T-helper 17 cell (primary cell): ENCODE results near the gene OR2W3. TPM values are rescaled to one million over a fixed set of nuclear protein-coding genes. Genes with fewer than 3 reads are reported as not detected.

ENCODE experiments used
- ATAC-seq: fragments of 150-1000 bp; cut with Tn5 transposase; 2 replicates; pipeline ENCODE4 v1.10.0; 2021; ENCODE audit warnings: mild to moderate bottlenecking, moderate library complexity
- DNase-seq, 3 donors: peaks; one replicate each; pipeline versions ENCODE4 v3.0.0 to v3.0.0-alpha.2; 2020 to 2021
- H3K9me3 ChIP-seq: one replicate; pipeline ENCODE4 v1.7.0; 2013; ENCODE audit warnings: low read length, mild to moderate bottlenecking; ENCODE audit not compliant: control insufficient read depth, poor library complexity, severe bottlenecking
- H3K27ac Mint-ChIP-seq: one replicate; pipeline ENCODE4 v1.8.0; 2022; ENCODE audit warnings: mild to moderate bottlenecking, moderate library complexity, mixed read lengths
- H3K27me3 Mint-ChIP-seq: one replicate; pipeline ENCODE4 v1.8.0; 2022; ENCODE audit warnings: mixed read lengths
- H3K36me3 Mint-ChIP-seq: one replicate; pipeline ENCODE4 v1.8.0; 2022; ENCODE audit warnings: low read depth, mixed read lengths
- H3K4me1 Mint-ChIP-seq: one replicate; pipeline ENCODE4 v1.8.0; 2022; ENCODE audit warnings: mild to moderate bottlenecking, mixed read lengths
- H3K4me3 Mint-ChIP-seq: one replicate; pipeline ENCODE4 v1.8.0; 2022; ENCODE audit warnings: mild to moderate bottlenecking, moderate library complexity, mixed read lengths
- total RNA-seq, 4 donors: library from RNA in 2 of 4; stranded (reverse) in 2 of 4; gene quantifications; one replicate each; pipeline ENCODE4 v1.2.3 and lab custom pipeline; 2022 to 2026

The OR2W3 gene
- total RNA-seq (1 to 10 TPM in 1 of 2 donors, under 1 TPM in 1; 0.72 to 6.6 TPM), total RNA-seq (lab: John Stamatoyannopoulos, UW) (0 reads per million in 2 donors)

DNA sequence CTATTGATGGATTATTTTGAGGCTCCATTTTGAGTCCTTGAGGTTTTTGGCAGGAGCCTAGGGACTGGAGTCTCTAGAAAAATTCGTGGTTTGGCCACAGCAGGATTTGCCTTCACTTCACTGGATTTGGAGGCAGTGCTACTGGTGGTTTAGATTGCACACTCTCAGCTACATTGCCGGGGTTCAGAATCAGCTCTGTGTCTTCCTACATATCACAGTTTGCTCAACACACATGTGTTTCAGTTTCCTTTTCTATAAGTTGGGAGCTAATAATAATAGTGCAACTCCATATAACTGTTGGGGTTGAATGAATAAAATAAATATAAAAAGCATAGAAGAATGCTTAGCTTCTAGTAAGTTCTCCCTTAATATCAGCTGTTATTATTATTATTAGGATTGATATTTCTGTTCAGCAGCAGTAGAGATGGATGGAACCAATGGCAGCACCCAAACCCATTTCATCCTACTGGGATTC lies at the start of gene OR2W3:
Gene OR2W3, plus strand, starts transcription at position 425 of the 475 bp plus-strand sequence. Its CDS starts 0 bp downstream, at position 425.
- H3K4me3 Mint-ChIP-seq: no peak within 1 kb of the TSS
- no peak for ATAC-seq

GRCh38 chr1:247845693-247846017 lies 49.7 kb upstream of the OR2W3 start:
- ATAC-seq: no peak
- no peak for DNase-seq
- no peaks in the 10 kb centered on the region for H3K9me3 ChIP-seq
- Mint-ChIP-seq H3K36me3 (no peaks in the 10 kb centered on the region), H3K27ac (no peak overlapping the region), H3K27me3 (peaks cover under 1% of the 10 kb centered on the region), H3K4me1 (no peaks in the 10 kb centered on the region), H3K4me3 (no peak overlapping the region)

More for the DNA sequence above, at the start of gene OR2W3:
- Mint-ChIP-seq H3K36me3 (no peaks in the 10 kb centered on the region), H3K27me3 (peaks cover 16% of the 10 kb centered on the region), H3K4me1 (no peaks in the 10 kb centered on the region), H3K27ac (no peak within 1 kb of the TSS)
- no peak for DNase-seq
- no peaks in the 10 kb centered on the region for H3K9me3 ChIP-seq

GRCh38 chr1:247848346-247848745 lies 47.0 kb upstream of the OR2W3 start:
- Mint-ChIP-seq H3K4me3 (no peak overlapping the region), H3K27ac (no peak overlapping the region), H3K36me3 (no peaks in the 10 kb centered on the region), H3K27me3 (peaks cover 17% of the 10 kb centered on the region), H3K4me1 (no peaks in the 10 kb centered on the region)
- H3K9me3 ChIP-seq: no peaks in the 10 kb centered on the region
- no peak for DNase-seq
- ATAC-seq: no peak

DNA sequence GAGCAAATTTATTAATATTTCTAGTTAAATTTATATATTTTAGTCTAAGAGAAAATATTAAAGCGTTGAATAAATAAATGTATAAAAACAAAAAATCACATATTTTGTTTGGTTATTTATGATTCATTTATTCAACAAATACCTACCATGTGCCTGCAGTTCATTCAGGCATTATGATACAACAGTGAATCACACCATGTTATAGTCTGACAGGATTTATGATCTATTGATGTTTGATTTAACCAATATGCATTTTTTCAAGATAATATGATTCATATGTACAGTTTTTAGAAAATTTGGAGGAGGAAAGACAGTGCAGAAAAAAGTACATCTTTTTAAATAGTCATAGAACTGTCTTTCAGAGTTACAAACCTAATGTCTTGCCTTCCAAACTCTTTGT lies 45.8 kb upstream of the OR2W3 start:
- DNase-seq (no peak), ATAC-seq (no peak)
- H3K9me3 ChIP-seq: no peaks in the 10 kb centered on the region
- no peak overlapping the region for H3K27ac Mint-ChIP-seq
- peaks cover 29% of the 10 kb centered on the region for H3K27me3 Mint-ChIP-seq
- no peaks in the 10 kb centered on the region for H3K4me1 Mint-ChIP-seq
- no peak overlapping the region for H3K4me3 Mint-ChIP-seq
- no peaks in the 10 kb centered on the region for H3K36me3 Mint-ChIP-seq

DNA sequence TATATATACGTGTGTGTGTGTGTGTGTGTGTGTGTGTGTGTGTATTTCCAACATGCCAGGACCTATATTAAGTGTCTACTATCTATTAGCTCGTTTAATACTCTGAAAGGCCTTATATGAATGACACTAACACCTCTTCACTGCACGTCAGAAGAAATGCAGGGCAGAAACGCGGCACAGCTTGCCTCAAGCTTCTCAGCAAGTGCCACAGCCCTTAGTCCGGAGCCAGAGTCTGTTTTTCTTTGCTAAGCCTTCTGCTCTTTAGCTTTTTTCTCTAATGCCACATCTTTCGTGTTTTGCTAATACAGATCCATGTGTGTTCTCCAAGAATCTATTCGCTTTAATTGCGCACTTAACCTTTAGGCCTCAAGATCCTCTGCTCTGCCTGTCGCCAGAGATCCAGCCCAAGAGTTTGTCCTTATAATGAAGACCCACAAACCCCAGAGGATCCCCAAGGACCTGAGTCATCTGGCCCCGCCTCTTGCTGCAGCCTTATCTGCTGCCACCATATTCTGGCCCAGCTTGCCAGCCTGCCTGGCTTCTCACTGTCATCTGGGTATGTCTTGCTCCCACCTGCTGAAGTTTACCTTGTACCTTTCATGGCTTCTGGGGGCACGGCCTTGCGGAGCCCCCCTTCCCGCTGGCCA lies 40.4 kb upstream of the OR2W3 start:
- Mint-ChIP-seq H3K4me1 (peaks cover 11% of the 10 kb centered on the region), H3K36me3 (peaks cover 6% of the 10 kb centered on the region), H3K27ac (no peak overlapping the region), H3K27me3 (peaks cover 61% of the 10 kb centered on the region), H3K4me3 (no peak overlapping the region)
- ATAC-seq (no peak), DNase-seq (no peak)
- H3K9me3 ChIP-seq: no peaks in the 10 kb centered on the region

DNA sequence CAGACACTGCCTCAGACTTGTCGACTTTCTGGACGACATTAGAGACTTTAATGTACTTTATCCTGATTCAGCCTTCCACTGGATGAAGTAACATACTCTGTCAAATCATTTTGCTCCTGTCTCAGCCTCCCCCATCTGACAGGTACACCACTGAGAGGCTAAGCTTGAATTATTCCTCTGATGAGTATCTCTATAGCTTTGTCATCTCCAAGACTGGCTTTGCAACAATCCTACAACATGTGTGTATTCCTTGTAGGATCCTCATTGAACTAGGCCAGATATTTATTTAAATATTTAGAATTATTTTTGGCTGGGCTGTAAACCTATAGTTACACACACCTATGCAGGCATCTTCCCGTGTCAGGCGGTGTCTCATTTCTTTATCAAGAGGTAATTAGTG lies 39.5 kb upstream of the OR2W3 start:
- DNase-seq (no peak), ATAC-seq (no peak)
- H3K4me1 Mint-ChIP-seq: peaks cover 11% of the 10 kb centered on the region
- H3K36me3 Mint-ChIP-seq: peaks cover 6% of the 10 kb centered on the region
- peaks cover 67% of the 10 kb centered on the region for H3K27me3 Mint-ChIP-seq
- no peak overlapping the region for H3K27ac Mint-ChIP-seq
- peak overlapping the region; percentile 86 for H3K4me3 Mint-ChIP-seq
- H3K9me3 ChIP-seq: no peaks in the 10 kb centered on the region

GRCh38 chr1:247857069-247857984 lies 38.1 kb upstream of the OR2W3 start, which contains the start of gene TRIM58:
Gene TRIM58, plus strand, starts transcription at chr1:247857187. Its CDS starts 60 bp downstream, at chr1:247857247.
- H3K4me3 Mint-ChIP-seq: peak within 1 kb of the TSS; percentile 86
- H3K27ac Mint-ChIP-seq: no peak within 1 kb of the TSS
- peak; percentile 81 for ATAC-seq
- no peaks in the 10 kb centered on the region for H3K9me3 ChIP-seq
- peaks cover 11% of the 10 kb centered on the region for H3K4me1 Mint-ChIP-seq
- peaks cover 8% of the 10 kb centered on the region for H3K36me3 Mint-ChIP-seq
- H3K27me3 Mint-ChIP-seq: peaks cover 61% of the 10 kb centered on the region
- DNase-seq: peak in 1 of 3 donors; percentile 7

DNA sequence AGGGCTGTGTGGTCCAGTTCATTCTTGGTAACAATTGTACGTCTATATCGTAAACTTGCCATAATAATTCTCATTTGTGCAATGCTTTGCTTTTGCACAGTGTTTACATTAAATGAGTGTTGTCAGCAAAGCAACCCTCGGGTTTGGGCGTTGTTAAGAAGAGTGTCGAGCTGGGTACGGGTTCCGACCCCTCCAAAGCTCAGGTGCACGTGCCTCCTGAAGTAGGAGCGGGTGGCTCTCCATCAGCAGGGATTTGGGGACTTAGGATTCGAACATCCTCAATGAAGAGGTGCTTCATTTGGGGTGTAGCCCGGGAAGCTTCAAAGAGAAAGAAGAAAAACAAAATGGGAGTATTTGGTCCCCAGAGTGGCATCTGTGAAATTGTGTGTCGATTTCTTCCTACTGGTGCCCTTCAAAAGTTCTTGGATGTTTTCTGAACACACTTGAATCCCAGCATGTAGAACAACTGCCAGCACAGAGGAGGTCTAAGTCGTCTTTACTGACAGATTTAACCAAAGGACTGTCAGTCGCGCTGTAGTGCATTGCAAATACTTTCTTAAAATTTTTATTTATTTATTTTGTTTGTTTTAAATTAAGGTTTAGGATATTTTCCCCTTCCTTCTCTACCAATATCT lies 37.3 kb upstream of the OR2W3 start:
- DNase-seq: no peak
- no peak overlapping the region for H3K27ac Mint-ChIP-seq
- peak overlapping the region; percentile 86 for H3K4me3 Mint-ChIP-seq
- ATAC-seq: peak; percentile 20
- H3K27me3 Mint-ChIP-seq: peaks cover 65% of the 10 kb centered on the region
- H3K36me3 Mint-ChIP-seq: peaks cover 11% of the 10 kb centered on the region
- H3K9me3 ChIP-seq: no peaks in the 10 kb centered on the region
- H3K4me1 Mint-ChIP-seq: peaks cover 11% of the 10 kb centered on the region

DNA sequence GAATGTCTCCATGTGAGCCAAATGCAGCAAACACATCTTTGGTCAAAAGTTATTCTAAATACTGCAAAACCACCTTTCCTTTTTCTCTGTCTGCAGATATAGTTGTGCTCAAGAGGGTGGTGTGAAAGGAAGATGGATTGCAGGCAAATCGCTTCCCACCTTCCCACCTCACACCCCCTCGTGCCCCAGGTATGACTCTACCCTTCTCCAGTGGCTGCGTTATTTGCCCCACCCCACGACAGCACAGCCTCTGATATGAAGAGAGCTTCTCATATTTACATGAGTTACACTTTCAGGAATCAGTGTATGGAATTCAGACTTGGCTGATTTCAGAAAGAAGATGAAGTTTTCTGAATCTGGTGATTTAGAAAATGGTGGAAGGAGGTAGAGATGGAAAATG lies 32.6 kb upstream of the OR2W3 start:
- Mint-ChIP-seq H3K27ac (no peak overlapping the region), H3K27me3 (peaks cover 32% of the 10 kb centered on the region), H3K4me1 (peaks cover 5% of the 10 kb centered on the region), H3K4me3 (no peak overlapping the region), H3K36me3 (peaks cover 10% of the 10 kb centered on the region)
- H3K9me3 ChIP-seq: no peaks in the 10 kb centered on the region
- no peak for DNase-seq
- ATAC-seq: no peak

DNA sequence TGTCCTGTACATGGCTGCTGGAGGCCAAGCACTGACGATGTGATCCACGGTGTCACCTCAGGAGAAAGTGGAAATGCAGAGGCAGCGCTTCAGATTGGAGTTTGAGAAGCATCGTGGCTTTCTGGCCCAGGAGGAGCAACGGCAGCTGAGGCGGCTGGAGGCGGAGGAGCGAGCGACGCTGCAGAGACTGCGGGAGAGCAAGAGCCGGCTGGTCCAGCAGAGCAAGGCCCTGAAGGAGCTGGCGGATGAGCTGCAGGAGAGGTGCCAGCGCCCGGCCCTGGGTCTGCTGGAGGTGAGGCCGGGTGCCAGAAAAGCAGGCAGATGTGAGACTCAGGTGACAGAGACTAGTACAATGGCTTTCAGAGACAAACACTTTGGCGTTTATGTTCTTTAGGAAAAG lies 30.7 kb upstream of the OR2W3 start:
- DNase-seq: no peak
- Mint-ChIP-seq H3K4me3 (no peak overlapping the region), H3K36me3 (peaks cover 6% of the 10 kb centered on the region), H3K27me3 (peaks cover 26% of the 10 kb centered on the region), H3K4me1 (no peaks in the 10 kb centered on the region), H3K27ac (no peak overlapping the region)
- ATAC-seq: no peak
- H3K9me3 ChIP-seq: no peaks in the 10 kb centered on the region

- H3K27me3 Mint-ChIP-seq: peaks cover 21% of the 10 kb centered on the region
- no peak overlapping the region for H3K27ac Mint-ChIP-seq
Observed at GRCh38 chr1:247865416-247865815, 30.0 kb upstream of the OR2W3 start.

GRCh38 chr1:247883346-247883745 lies 12.0 kb upstream of the OR2W3 start:
- H3K9me3 ChIP-seq: no peaks in the 10 kb centered on the region
- Mint-ChIP-seq H3K27me3 (peaks cover 3% of the 10 kb centered on the region), H3K4me3 (no peak overlapping the region), H3K36me3 (no peaks in the 10 kb centered on the region), H3K4me1 (no peaks in the 10 kb centered on the region), H3K27ac (no peak overlapping the region)
- ATAC-seq (no peak), DNase-seq (no peak)

More at GRCh38 chr1:247865416-247865815, 30.0 kb upstream of the OR2W3 start:
- no peak for ATAC-seq
- no peak overlapping the region for H3K4me3 Mint-ChIP-seq
- no peaks in the 10 kb centered on the region for H3K9me3 ChIP-seq
- H3K36me3 Mint-ChIP-seq: peaks cover 6% of the 10 kb centered on the region
- no peak for DNase-seq
- no peaks in the 10 kb centered on the region for H3K4me1 Mint-ChIP-seq

GRCh38 chr1:247884797-247885413 lies 10.5 kb upstream of the OR2W3 start:
- Mint-ChIP-seq H3K4me1 (no peaks in the 10 kb centered on the region), H3K27me3 (no peaks in the 10 kb centered on the region), H3K36me3 (no peaks in the 10 kb centered on the region), H3K27ac (no peak overlapping the region), H3K4me3 (no peak overlapping the region)
- H3K9me3 ChIP-seq: no peaks in the 10 kb centered on the region
- ATAC-seq: no peak
- no peak for DNase-seq
